ENCODE measurements around the gene GALK1. TPM values are rescaled to one million over a fixed set of nuclear protein-coding genes. Genes with fewer than 3 reads are reported as not detected.

The GALK1 gene
- total RNA-seq, 2 experiments from 2014 or later, result 50.4 to 53.0 TPM

DNA sequence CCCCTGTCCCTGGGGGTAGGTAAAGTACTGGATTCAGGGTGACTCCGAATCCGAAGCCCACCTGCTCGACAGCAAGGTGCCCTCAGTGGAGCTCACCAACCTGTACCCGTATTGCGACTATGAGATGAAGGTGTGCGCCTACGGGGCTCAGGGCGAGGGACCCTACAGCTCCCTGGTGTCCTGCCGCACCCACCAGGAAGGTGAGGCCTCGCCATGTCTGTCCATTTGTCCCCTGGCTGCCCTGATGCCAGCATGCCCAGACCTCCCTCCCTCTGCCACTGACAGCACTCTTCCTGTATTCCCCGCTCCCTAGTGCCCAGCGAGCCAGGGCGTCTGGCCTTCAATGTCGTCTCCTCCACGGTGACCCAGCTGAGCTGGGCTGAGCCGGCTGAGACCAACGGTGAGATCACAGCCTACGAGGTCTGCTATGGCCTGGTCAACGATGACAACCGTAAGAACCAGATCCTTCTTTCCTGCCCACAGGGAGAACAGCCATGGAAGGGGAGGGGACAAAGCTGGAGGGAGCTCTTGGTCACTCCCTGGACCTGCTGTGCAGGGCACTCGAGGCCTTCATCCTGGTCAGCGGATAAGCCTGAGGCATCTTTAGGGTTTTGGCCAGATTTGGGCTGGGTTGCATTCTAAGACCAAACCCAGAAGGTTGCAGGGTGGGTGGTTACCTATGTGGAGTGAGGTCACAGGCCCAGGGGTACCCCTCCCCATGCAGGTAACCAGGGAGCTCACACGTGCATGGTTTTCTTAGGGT is 14.2 kb downstream of the GALK1 start:
- no peaks in the 10 kb centered on the region for H3K9me3 Mint-ChIP-seq

DNA sequence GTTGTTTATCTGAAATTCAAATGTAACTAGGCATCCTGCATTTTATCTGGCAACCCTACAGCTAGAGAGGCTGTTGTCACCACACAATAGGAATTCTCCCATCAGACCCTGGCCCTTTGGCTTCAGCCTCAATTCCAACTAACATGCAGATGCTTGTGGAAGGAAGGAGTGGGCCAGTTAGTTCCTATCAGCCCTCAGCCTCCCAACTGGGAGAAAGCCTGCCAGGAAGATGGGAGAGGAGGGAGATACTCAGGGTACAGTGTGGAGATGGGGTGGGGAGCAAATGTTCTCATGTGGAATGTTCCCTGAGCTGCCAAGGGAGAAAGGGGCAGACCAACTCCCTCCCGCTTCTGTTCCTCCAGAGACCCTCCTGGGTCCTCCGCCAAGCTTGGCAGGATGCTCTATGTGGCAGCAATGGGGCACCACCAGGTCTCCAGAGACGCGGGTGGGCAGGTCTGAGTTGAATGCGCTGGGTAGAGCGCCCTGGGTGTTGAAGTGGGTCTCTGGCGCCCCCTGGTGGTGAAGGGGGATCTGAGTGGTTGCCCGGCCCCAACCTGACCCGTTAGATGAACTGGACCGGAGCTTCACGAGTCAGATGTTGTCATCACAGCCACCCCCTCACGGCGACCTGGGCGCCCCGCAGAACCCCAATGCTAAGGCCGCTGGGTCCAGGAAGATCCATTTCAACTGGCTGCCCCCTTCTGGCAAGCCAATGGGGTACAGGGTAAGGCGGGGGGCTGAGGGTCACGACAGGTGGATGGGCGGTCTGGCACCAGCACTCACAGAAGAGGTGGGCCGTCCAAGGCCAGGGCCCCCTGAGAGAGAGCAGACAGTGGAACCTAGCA is 15.2 kb downstream of the GALK1 start:
- H3K4me3 Mint-ChIP-seq, result no peak overlapping the region
- ATAC-seq (ENCODE audit: low read depth) (peak; percentile 70), DNase-seq (peak; percentile 92)
- POLR2A ChIA-PET, result interaction anchor here (1.3 to 1.6 kb wide), 3 partner anchors 33 to 117 kb away, joined by 3 to 8 read pairs (median 4); a partner anchor contains a TSS
- H3K27me3 Mint-ChIP-seq, result peaks cover 4% of the 10 kb centered on the region
- peaks cover 7% of the 10 kb centered on the region for H3K4me1 Mint-ChIP-seq
- no peak overlapping the region for H3K27ac Mint-ChIP-seq
- no peaks in the 10 kb centered on the region for H3K36me3 Mint-ChIP-seq
- no peaks in the 10 kb centered on the region for H3K9me3 Mint-ChIP-seq

More for the DNA sequence above, 14.2 kb downstream of the GALK1 start:
- DNase-seq (peak; percentile 34), ATAC-seq (ENCODE audit: low read depth) (no peak)
- Mint-ChIP-seq H3K27ac (no peak overlapping the region), H3K4me1 (peaks cover 9% of the 10 kb centered on the region), H3K27me3 (peaks cover 4% of the 10 kb centered on the region), H3K4me3 (no peak overlapping the region), H3K36me3 (no peaks in the 10 kb centered on the region)
- POLR2A ChIA-PET, result interaction anchor here (1.3 to 1.6 kb wide), 3 partner anchors 32 to 118 kb away, joined by 3 to 8 read pairs (median 4); a partner anchor contains a TSS

DNA sequence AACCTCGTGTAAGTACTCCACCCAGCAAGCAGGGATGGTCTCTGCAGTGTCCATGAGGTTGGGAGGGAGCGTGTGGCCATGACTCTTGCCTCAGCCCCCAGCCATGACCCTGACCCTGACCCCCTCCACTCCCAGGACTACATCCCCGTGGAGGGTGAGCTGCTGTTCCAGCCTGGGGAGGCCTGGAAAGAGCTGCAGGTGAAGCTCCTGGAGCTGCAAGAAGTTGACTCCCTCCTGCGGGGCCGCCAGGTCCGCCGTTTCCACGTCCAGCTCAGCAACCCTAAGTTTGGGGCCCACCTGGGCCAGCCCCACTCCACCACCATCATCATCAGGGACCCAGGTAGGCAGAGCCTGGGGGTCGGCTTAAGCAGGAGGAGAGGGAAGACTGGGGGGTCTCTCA is 16.3 kb downstream of the GALK1 start:
- ATAC-seq (ENCODE audit: low read depth) (no peak), DNase-seq (no peak)
- Mint-ChIP-seq H3K4me1 (peaks cover 4% of the 10 kb centered on the region), H3K4me3 (no peak overlapping the region), H3K27ac (no peak overlapping the region), H3K36me3 (no peaks in the 10 kb centered on the region), H3K27me3 (peaks cover 4% of the 10 kb centered on the region), H3K9me3 (no peaks in the 10 kb centered on the region)
- POLR2A ChIA-PET, result interaction anchor here (0.6 to 1.2 kb wide), 4 partner anchors 58 to 263 kb away, joined by 3 read pairs; no protein-coding TSS in a partner anchor

DNA sequence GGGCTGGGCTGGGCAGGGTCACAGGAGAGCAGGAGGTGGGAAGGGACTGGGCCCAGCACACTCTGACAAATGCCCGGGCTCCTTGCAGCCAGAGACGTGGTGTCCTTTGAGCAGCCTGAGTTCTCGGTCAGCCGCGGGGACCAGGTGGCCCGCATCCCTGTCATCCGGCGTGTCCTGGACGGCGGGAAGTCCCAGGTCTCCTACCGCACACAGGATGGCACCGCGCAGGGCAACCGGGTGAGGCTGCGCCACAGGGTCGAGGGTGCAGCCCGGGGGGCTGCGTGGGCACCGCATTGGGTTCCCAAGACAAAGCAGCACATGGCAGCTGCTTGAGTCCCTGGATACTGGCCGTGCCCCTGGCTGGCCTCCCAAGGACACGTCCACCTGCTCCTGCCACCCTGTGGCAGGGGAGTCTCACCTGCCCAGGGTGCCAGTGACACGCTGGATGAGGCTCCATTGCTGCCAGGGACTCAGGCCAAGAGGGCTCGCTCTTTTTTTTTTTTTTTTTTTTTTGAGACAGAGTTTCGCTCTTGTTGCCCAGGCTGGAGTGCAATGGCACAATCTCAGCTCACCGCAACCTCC is 21.3 kb downstream of the GALK1 start:
- no peaks in the 10 kb centered on the region for H3K36me3 Mint-ChIP-seq
- no peak overlapping the region for H3K4me3 Mint-ChIP-seq
- no peak overlapping the region for H3K27ac Mint-ChIP-seq
- H3K9me3 Mint-ChIP-seq, result no peaks in the 10 kb centered on the region
- peaks cover 4% of the 10 kb centered on the region for H3K27me3 Mint-ChIP-seq
- POLR2A ChIA-PET, result no interaction called here
- ATAC-seq (ENCODE audit: low read depth), result no peak
- no peak for DNase-seq
- H3K4me1 Mint-ChIP-seq, result peaks cover 1% of the 10 kb centered on the region

DNA sequence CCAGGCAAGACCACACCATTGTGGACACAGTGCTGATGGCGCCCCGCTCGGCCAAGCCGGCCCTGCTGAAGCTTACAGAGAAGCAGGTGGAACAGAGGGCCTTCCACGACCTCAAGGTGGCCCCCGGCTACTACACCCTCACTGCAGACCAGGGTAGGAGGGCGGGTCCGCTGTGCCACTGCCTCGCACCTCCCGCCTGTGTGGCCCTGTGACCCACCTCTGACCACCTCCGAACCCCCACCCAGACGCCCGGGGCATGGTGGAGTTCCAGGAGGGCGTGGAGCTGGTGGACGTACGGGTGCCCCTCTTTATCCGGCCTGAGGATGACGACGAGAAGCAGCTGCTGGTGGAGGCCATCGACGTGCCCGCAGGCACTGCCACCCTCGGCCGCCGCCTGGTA is 22.7 kb downstream of the GALK1 start:
- Mint-ChIP-seq H3K4me1 (peaks cover 6% of the 10 kb centered on the region), H3K9me3 (no peaks in the 10 kb centered on the region), H3K27ac (no peak overlapping the region), H3K36me3 (no peaks in the 10 kb centered on the region), H3K4me3 (no peak overlapping the region), H3K27me3 (no peaks in the 10 kb centered on the region)
- no peak for ATAC-seq (ENCODE audit: low read depth)
- no peak for DNase-seq
- POLR2A ChIA-PET, result interaction anchor here (1.0 to 1.1 kb wide), 3 partner anchors 11 to 76 kb away, joined by 3 to 4 read pairs (median 3); partner anchors contain the start of gene RECQL5

DNA sequence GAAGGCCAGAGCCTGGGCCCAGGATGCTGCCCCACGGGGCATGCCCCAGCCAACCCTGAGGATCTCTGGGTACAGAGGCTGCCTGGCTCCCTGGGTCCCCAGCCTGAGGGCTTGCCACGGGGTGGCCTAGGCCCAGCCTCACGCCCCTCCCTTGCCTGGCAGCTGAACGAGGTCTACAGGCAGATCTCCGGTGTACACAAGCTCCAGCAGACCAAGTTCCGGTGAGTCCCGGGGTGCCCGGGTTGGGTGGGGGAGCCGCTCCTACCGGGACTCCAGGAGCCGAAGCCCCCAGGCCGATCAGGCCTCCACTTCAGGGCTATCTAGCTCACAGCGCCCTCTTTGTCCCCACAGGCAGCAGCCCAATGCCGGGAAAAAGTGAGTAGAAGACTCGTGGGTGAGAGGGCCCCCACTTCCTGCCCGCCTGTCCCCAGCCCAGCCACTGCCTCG is 24.3 kb downstream of the GALK1 start:
- Mint-ChIP-seq H3K27ac (no peak overlapping the region), H3K4me1 (peaks cover 6% of the 10 kb centered on the region), H3K4me3 (no peak overlapping the region), H3K36me3 (no peaks in the 10 kb centered on the region), H3K27me3 (no peaks in the 10 kb centered on the region), H3K9me3 (no peaks in the 10 kb centered on the region)
- POLR2A ChIA-PET, result no interaction called here
- DNase-seq (no peak), ATAC-seq (ENCODE audit: low read depth) (no peak)

DNA sequence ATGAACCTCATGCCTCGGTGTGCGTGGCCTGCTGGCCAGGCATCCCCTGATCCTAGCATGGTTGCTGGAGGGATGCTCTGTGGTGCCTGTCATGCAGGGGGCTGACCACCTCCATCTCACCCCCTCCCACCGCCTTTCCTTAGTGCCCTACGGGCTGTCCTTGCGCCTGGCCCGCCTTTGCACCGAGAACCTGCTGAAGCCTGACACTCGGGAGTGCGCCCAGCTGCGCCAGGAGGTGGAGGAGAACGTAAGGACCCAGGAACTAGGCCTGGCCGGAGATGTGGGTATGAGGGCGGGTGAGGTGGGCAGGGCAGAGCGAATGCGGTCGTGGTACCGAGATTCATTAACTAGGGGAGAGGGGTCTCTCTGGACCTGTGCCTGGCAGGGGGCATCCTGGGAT is 24.8 kb downstream of the GALK1 start:
- POLR2A ChIA-PET, result no interaction called here
- H3K27ac Mint-ChIP-seq, result no peak overlapping the region

DNA sequence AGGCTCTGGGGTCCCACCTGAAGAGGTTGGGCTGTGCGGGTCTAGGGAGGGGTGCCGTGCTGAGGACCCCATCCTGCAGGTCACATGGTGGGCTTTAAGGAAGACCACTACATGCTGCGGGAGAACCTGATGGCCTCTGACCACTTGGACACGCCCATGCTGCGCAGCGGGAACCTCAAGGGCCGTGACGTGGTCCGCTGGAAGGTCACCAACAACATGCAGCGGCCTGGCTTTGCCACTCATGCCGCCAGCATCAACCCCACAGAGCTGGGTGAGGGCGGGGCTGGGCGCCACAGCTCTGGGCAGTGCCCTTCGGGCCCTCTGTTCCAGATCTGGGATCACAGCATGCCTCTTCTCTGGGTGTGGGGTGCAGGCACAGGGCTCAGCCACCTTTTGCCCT is 25.2 kb downstream of the GALK1 start:
- no peak overlapping the region for H3K4me3 Mint-ChIP-seq
- H3K36me3 Mint-ChIP-seq, result no peaks in the 10 kb centered on the region
- H3K27ac Mint-ChIP-seq, result no peak overlapping the region
- H3K4me1 Mint-ChIP-seq, result peaks cover 8% of the 10 kb centered on the region
- DNase-seq, result no peak
- POLR2A ChIA-PET, result no interaction called here
- H3K27me3 Mint-ChIP-seq, result no peaks in the 10 kb centered on the region
- no peak for ATAC-seq (ENCODE audit: low read depth)
- no peaks in the 10 kb centered on the region for H3K9me3 Mint-ChIP-seq

More for the DNA sequence above, 24.8 kb downstream of the GALK1 start:
- no peaks in the 10 kb centered on the region for H3K27me3 Mint-ChIP-seq
- no peaks in the 10 kb centered on the region for H3K36me3 Mint-ChIP-seq
- no peaks in the 10 kb centered on the region for H3K9me3 Mint-ChIP-seq
- no peak for ATAC-seq (ENCODE audit: low read depth)
- no peak for DNase-seq
- H3K4me1 Mint-ChIP-seq, result peaks cover 6% of the 10 kb centered on the region
- no peak overlapping the region for H3K4me3 Mint-ChIP-seq

DNA sequence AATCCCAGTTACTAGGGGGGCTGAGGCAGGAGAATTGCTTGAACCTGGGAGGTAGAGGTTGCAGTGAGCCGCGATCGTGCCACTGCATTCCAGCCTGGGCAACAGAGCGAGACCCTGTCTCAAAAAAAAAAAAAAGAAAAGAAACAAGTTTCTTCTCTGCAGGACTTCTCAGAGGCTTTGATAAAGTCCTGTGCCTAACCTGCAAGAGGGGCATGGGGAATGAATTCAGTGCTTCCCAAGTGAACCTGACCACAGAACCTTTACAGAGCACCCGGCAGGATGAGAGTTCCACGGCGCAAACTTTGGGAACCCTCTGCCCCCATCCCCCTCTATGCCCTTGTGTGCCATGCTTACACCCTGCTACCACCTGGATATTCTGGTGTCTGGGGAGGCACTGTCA is 25.8 kb downstream of the GALK1 start:
- Mint-ChIP-seq H3K4me3 (no peak overlapping the region), H3K27ac (no peak overlapping the region), H3K9me3 (no peaks in the 10 kb centered on the region), H3K27me3 (no peaks in the 10 kb centered on the region), H3K36me3 (no peaks in the 10 kb centered on the region), H3K4me1 (peaks cover 11% of the 10 kb centered on the region)
- DNase-seq, result no peak
- no peak for ATAC-seq (ENCODE audit: low read depth)
- POLR2A ChIA-PET, result interaction anchor here (0.6 to 1.8 kb wide), 4 partner anchors 18 to 726 kb away, joined by 3 to 10 read pairs (median 6); partner anchors contain the start of genes ITGB4, MRPL58, RECQL5 and SAP30BP

DNA sequence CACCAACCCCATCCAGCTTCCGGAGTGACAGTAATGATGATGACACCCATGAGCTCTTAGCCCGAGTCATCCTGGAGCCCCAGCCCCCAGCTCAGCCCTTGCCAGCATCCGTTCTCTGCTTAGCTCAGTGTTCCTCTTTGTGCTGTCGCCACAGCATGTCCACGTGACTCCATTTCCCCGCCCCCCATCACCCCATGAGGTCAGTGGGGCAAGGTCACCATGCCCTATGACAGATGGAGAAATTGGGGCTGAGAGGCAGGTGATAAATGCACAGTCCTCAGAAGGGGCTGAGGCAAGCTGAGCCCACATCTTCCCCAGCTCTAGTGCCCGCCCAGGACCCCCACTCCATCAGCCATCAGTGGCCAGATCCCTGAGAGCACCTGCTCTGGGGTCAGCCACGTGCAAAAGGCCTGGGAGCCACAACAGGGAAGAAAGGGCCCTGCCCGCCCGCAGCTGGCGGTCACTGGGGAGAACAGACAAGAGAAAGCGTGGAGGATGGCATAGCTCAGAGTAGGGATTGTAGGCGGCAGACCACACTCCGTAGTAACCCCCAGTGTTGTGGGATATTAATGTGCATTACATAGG is 26.7 kb downstream of the GALK1 start:
- POLR2A ChIA-PET, result interaction anchor here (0.6 to 1.8 kb wide), 11 partner anchors 9 to 726 kb away, joined by 3 to 10 read pairs (median 4); partner anchors contain the start of genes ITGB4, MRPL58, RECQL5 and SAP30BP

DNA sequence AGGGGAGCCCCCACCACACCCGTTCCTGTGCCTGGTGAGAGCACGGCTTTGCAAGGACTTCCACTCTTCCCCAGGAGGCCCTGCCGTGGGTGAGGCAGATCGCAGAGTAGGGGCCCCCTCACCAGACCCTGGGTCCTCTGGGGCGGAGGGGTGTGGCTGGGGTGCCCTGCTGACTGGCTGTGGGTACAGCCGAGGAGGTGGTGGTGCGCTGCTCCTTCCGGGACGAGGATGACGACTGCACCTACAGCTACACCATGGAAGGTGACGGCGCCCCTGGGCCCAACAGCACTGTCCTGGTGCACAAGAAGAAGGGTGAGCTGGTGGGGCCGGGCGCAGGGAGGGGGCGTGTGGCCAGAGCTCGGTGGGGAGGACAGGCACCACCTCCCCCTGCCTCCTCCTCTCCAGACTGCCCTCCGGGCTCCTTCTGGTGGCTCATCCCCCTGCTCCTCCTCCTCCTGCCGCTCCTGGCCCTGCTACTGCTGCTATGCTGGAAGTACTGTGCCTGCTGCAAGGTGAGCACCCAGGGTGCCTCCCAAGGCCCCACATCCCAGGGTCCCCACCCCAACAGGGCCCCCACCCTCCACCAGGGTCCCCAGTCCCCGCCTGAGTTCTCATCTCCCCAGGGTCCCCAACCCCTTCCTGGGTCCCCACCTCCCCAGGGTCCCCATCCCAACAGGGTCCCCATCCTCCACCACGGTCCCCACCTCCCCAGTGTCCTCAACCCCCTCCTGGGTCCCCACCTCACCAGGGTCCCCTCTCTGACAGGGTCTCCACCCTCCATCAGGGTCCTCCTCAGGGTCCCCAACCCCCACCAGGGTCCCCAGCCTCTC is 27.6 kb downstream of the GALK1 start:
- Mint-ChIP-seq H3K36me3 (no peaks in the 10 kb centered on the region), H3K27ac (peak overlapping the region; percentile 92), H3K9me3 (no peaks in the 10 kb centered on the region), H3K27me3 (no peaks in the 10 kb centered on the region), H3K4me3 (no peak overlapping the region), H3K4me1 (peaks cover 11% of the 10 kb centered on the region)
- DNase-seq (no peak), ATAC-seq (ENCODE audit: low read depth) (no peak)
- POLR2A ChIA-PET, result interaction anchor here (0.6 to 1.8 kb wide), 8 partner anchors 8 to 104 kb away, joined by 3 to 10 read pairs (median 4); partner anchors contain the start of genes ITGB4, RECQL5 and SAP30BP

More for the DNA sequence above, 26.7 kb downstream of the GALK1 start:
- H3K27me3 Mint-ChIP-seq, result no peaks in the 10 kb centered on the region
- DNase-seq, result peak; percentile 62
- no peaks in the 10 kb centered on the region for H3K9me3 Mint-ChIP-seq
- H3K27ac Mint-ChIP-seq, result peak overlapping the region; percentile 92
- H3K4me3 Mint-ChIP-seq, result peak overlapping the region; percentile 65
- ATAC-seq (ENCODE audit: low read depth), result peak; percentile 93
- peaks cover 11% of the 10 kb centered on the region for H3K4me1 Mint-ChIP-seq
- H3K36me3 Mint-ChIP-seq, result no peaks in the 10 kb centered on the region

Measured in activated naive CD8-positive, alpha-beta T cell treated with anti-CD3 and anti-CD28 coated beads, Interleukin-2, amount 10 ng/mL, durations not matched to agents 7 days and 5 days (primary cell).